GM23338 (cell line): Measurements from ENCODE around the gene CHRM4. TPM values are rescaled to one million over a fixed set of nuclear protein-coding genes. Genes with fewer than 3 reads are reported as not detected.

Experiments used
- ATAC-seq: fragments of 200-7000 bp; cut with Tn5 transposase; 3 replicates; pipeline ENCODE4 v1.9.1; 2020
- DNase-seq: peaks from one replicate; pipeline ENCODE4 v3.0.0-alpha.2; 2015; ENCODE audit warnings: low spot score
- H2AFZ ChIP-seq: fragments of 200-600 bp; sonication (generic); 2 replicates; pipeline ENCODE4 v1.8.0; 2016; ENCODE audit warnings: antibody characterized with exemption, mild to moderate bottlenecking, moderate library complexity
- H3F3A ChIP-seq: fragments of 200-600 bp; sonication (generic); replicated peaks from 2 replicates; pipeline ENCODE4 v1.8.0; 2017; ENCODE audit warnings: antibody characterized with exemption, mixed run types, low read depth
- H3K27ac ChIP-seq: fragments of 200-600 bp; sonication (generic); 2 replicates; pipeline ENCODE4 v1.6.1; 2016; ENCODE audit warnings: low read depth
- H3K27me3 ChIP-seq: fragments of 200-600 bp; sonication (generic); 2 replicates; pipeline ENCODE4 v1.8.0; 2016; ENCODE audit warnings: mild to moderate bottlenecking, mixed run types, moderate library complexity; ENCODE audit not compliant: insufficient read depth
- H3K36me3 ChIP-seq: fragments of 200-600 bp; sonication (generic); 2 replicates; pipeline ENCODE4 v1.8.0; 2016; ENCODE audit warnings: mild to moderate bottlenecking; ENCODE audit not compliant: insufficient read depth
- H3K4me1 ChIP-seq: fragments of 200-600 bp; sonication (generic); 2 replicates; pipeline ENCODE4 v1.8.0; 2016; ENCODE audit warnings: mild to moderate bottlenecking, moderate library complexity; ENCODE audit not compliant: insufficient read depth
- H3K4me2 ChIP-seq: fragments of 200-600 bp; sonication (generic); 2 replicates; pipeline ENCODE4 v1.7.1; 2017; ENCODE audit warnings: mixed run types
- H3K4me3 ChIP-seq: fragments of 200-600 bp; sonication (generic); 2 replicates; pipeline ENCODE4 v1.6.1; 2016; ENCODE audit warnings: mixed run types
- H3K79me2 ChIP-seq: fragments of 200-600 bp; sonication (generic); replicated peaks from 2 replicates; pipeline ENCODE4 v1.8.0; 2017; ENCODE audit warnings: mild to moderate bottlenecking; ENCODE audit not compliant: insufficient read depth
- H3K9me2 ChIP-seq: fragments of 200-600 bp; sonication (generic); 2 replicates; pipeline ENCODE4 v1.8.0; 2017; ENCODE audit not compliant: insufficient read depth
- H4K20me1 ChIP-seq: fragments of 200-600 bp; sonication (generic); replicated peaks from 2 replicates; pipeline ENCODE4 v1.8.0; 2017; ENCODE audit warnings: mild to moderate bottlenecking; ENCODE audit not compliant: insufficient read depth
- H3K27ac Mint-ChIP-seq: 2 replicates; pipeline ENCODE4 v1.8.0; 2020; ENCODE audit warnings: inconsistent platforms, mild to moderate bottlenecking, moderate library complexity, mixed read lengths
- H3K27me3 Mint-ChIP-seq: 3 replicates; pipeline ENCODE4 v1.8.0; 2022; ENCODE audit warnings: low read depth, mild to moderate bottlenecking, moderate library complexity, mixed read lengths, inconsistent platforms; ENCODE audit not compliant: insufficient read depth, poor library complexity
- H3K36me3 Mint-ChIP-seq: 3 replicates; pipeline ENCODE4 v1.8.0; 2021; ENCODE audit warnings: low read depth, mild to moderate bottlenecking, inconsistent platforms, moderate library complexity, mixed read lengths
- H3K4me1 Mint-ChIP-seq: 3 replicates; pipeline ENCODE4 v1.8.0; 2020; ENCODE audit warnings: mild to moderate bottlenecking, inconsistent platforms, mixed read lengths
- H3K4me3 Mint-ChIP-seq: 3 replicates; pipeline ENCODE4 v1.8.0; 2021; ENCODE audit warnings: moderate library complexity, mild to moderate bottlenecking, inconsistent platforms, mixed read lengths
- H3K9me3 Mint-ChIP-seq: 3 replicates; pipeline ENCODE4 v1.8.0; 2020; ENCODE audit warnings: moderate library complexity, mild to moderate bottlenecking, inconsistent platforms, mixed read lengths
- CREB1 ChIP-seq: fragments of 250-450 bp; sonication (Bioruptor Pico); IDR thresholded peaks from 2 replicates; pipeline ENCODE4 v1.5.0; 2020; ENCODE audit warnings: low read depth, mild to moderate bottlenecking, moderate library complexity
- REST ChIP-seq: IDR thresholded peaks from one replicate; pipeline ENCODE4 v1.6.1; 2018; ENCODE audit warnings: antibody characterized with exemption; ENCODE audit not compliant: unreplicated experiment
- STAT1 ChIP-seq: IDR thresholded peaks from one replicate; pipeline ENCODE4 v1.6.1; 2016; ENCODE audit warnings: antibody characterized with exemption; ENCODE audit not compliant: unreplicated experiment
- polyA plus RNA-seq: library from polyadenylated mRNA; unstranded; fragments of >200 nt; fragmentation: Nextera tagmentation; extraction: Ambion mirVana; gene quantifications from 2 replicates; pipeline ENCODE4 v1.2.1, GENCODE V29; 2016
- total RNA-seq: library from RNA; depleted of rRNA; stranded (reverse); fragments of >200 nt; shearing (Covaris generic); gene quantifications from 2 replicates; pipeline ENCODE4 v1.2.3, GENCODE V29; 2014
- TF ChIP-seq, protein P1 (sequence below): fragments of 250-450 bp; sonication (Bioruptor Pico); IDR thresholded peaks from 2 replicates; pipeline ENCODE4 v1.5.0; 2020; ENCODE audit warnings: mild to moderate bottlenecking, moderate library complexity

The CHRM4 gene
- total and polyA plus RNA-seq, 2 experiments from 2014 or later, result 0.97 TPM; not detected in 1

- Mint-ChIP-seq H3K27ac (peak overlapping the region; percentile 92), H3K4me3 (no peak overlapping the region), H3K27me3 (peaks cover 2% of the 10 kb centered on the region)
Observed at GRCh38 chr11:46427364-46427763, 35.8 kb upstream of the CHRM4 start.

More at GRCh38 chr11:46427364-46427763, 35.8 kb upstream of the CHRM4 start:
- Histone ChIP-seq H3K36me3 (peaks cover 3% of the 10 kb centered on the region; the same call in 1 of the 2 replicates), H3K27me3 (no peaks in the 10 kb centered on the region), H3K4me1 (peaks cover 15% of the 10 kb centered on the region), H3K4me3 (no peak overlapping the region), H3K4me2 (peak overlapping the region; percentile 11; the same call in 1 of the 2 replicates), H4K20me1 (no peaks in the 10 kb centered on the region; the same call in 1 of the 2 replicates), H3K79me2 (no peaks in the 10 kb centered on the region), H2AFZ (no peak overlapping the region), H3K27ac (peak overlapping the region; percentile 15), H3K9me2 (no peaks in the 10 kb centered on the region; the same call in 1 of the 2 replicates), H3F3A (peaks cover 4% of the 10 kb centered on the region; the same call in 1 of the 2 replicates)
- Mint-ChIP-seq H3K36me3 (peaks cover 12% of the 10 kb centered on the region), H3K4me1 (peaks cover 37% of the 10 kb centered on the region), H3K9me3 (no peaks in the 10 kb centered on the region; the same call in 2 of the 3 replicates)
- no peak for TF ChIP-seq CREB1 (CRISPR knock-in tag)
- TF ChIP-seq, protein P1, sequence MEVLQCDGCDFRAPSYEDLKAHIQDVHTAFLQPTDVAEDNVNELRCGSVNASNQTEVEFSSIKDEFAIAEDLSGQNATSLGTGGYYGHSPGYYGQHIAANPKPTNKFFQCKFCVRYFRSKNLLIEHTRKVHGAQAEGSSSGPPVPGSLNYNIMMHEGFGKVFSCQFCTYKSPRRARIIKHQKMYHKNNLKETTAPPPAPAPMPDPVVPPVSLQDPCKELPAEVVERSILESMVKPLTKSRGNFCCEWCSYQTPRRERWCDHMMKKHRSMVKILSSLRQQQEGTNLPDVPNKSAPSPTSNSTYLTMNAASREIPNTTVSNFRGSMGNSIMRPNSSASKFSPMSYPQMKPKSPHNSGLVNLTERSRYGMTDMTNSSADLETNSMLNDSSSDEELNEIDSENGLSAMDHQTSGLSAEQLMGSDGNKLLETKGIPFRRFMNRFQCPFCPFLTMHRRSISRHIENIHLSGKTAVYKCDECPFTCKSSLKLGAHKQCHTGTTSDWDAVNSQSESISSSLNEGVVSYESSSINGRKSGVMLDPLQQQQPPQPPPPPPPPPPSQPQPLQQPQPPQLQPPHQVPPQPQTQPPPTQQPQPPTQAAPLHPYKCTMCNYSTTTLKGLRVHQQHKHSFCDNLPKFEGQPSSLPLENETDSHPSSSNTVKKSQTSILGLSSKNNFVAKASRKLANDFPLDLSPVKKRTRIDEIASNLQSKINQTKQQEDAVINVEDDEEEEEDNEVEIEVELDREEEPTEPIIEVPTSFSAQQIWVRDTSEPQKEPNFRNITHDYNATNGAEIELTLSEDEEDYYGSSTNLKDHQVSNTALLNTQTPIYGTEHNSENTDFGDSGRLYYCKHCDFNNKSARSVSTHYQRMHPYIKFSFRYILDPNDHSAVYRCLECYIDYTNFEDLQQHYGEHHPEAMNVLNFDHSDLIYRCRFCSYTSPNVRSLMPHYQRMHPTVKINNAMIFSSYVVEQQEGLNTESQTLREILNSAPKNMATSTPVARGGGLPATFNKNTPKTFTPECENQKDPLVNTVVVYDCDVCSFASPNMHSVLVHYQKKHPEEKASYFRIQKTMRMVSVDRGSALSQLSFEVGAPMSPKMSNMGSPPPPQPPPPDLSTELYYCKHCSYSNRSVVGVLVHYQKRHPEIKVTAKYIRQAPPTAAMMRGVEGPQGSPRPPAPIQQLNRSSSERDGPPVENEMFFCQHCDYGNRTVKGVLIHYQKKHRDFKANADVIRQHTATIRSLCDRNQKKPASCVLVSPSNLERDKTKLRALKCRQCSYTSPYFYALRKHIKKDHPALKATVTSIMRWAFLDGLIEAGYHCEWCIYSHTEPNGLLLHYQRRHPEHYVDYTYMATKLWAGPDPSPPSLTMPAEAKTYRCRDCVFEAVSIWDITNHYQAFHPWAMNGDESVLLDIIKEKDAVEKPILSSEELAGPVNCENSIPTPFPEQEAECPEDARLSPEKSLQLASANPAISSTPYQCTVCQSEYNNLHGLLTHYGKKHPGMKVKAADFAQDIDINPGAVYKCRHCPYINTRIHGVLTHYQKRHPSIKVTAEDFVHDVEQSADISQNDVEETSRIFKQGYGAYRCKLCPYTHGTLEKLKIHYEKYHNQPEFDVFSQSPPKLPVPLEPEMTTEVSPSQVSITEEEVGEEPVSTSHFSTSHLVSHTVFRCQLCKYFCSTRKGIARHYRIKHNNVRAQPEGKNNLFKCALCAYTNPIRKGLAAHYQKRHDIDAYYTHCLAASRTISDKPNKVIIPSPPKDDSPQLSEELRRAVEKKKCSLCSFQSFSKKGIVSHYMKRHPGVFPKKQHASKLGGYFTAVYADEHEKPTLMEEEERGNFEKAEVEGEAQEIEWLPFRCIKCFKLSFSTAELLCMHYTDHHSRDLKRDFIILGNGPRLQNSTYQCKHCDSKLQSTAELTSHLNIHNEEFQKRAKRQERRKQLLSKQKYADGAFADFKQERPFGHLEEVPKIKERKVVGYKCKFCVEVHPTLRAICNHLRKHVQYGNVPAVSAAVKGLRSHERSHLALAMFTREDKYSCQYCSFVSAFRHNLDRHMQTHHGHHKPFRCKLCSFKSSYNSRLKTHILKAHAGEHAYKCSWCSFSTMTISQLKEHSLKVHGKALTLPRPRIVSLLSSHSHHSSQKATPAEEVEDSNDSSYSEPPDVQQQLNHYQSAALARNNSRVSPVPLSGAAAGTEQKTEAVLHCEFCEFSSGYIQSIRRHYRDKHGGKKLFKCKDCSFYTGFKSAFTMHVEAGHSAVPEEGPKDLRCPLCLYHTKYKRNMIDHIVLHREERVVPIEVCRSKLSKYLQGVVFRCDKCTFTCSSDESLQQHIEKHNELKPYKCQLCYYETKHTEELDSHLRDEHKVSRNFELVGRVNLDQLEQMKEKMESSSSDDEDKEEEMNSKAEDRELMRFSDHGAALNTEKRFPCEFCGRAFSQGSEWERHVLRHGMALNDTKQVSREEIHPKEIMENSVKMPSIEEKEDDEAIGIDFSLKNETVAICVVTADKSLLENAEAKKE, result no peak
- TF ChIP-seq STAT1, result no peak
- TF ChIP-seq REST, result no peak
- ATAC-seq (peak; percentile 81), DNase-seq (peak; percentile 65)
